A673 (cell line): ENCODE data around the gene ZNF219.

Source experiments
- EZH2 ChIP-seq: fragments of 200-600 bp; sonication (generic); IDR thresholded peaks from 2 replicates; pipeline ENCODE4 v1.6.1; 2017; ENCODE audit warnings: borderline replicate concordance, low read depth, mild to moderate bottlenecking, mixed read lengths, antibody characterized with exemption, low read length; ENCODE audit not compliant: poor library complexity, severe bottlenecking
- TF ChIP-seq, protein P1 (sequence below): fragments of 300-800, 200-600 bp; sonication (generic); conservative IDR thresholded peaks from 2 replicates; pipeline ENCODE4 v1.5.1; 2017; ENCODE audit warnings: low read depth, mild to moderate bottlenecking, antibody characterized with exemption, low read length, moderate library complexity, mixed read lengths

GRCh38 chr14:21056520-21057163 is 41.8 kb downstream of the ZNF219 start:
- TF ChIP-seq, protein P1, sequence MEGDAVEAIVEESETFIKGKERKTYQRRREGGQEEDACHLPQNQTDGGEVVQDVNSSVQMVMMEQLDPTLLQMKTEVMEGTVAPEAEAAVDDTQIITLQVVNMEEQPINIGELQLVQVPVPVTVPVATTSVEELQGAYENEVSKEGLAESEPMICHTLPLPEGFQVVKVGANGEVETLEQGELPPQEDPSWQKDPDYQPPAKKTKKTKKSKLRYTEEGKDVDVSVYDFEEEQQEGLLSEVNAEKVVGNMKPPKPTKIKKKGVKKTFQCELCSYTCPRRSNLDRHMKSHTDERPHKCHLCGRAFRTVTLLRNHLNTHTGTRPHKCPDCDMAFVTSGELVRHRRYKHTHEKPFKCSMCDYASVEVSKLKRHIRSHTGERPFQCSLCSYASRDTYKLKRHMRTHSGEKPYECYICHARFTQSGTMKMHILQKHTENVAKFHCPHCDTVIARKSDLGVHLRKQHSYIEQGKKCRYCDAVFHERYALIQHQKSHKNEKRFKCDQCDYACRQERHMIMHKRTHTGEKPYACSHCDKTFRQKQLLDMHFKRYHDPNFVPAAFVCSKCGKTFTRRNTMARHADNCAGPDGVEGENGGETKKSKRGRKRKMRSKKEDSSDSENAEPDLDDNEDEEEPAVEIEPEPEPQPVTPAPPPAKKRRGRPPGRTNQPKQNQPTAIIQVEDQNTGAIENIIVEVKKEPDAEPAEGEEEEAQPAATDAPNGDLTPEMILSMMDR: no peak
- TF ChIP-seq EZH2: no peak
